ENCODE results near the gene UBE2L6. TPM values are rescaled to one million over a fixed set of nuclear protein-coding genes. Genes with fewer than 3 reads are reported as not detected.

The UBE2L6 gene
- total RNA-seq, 2 donors from 2014 or later = 8.1 to 11.3 TPM

DNA sequence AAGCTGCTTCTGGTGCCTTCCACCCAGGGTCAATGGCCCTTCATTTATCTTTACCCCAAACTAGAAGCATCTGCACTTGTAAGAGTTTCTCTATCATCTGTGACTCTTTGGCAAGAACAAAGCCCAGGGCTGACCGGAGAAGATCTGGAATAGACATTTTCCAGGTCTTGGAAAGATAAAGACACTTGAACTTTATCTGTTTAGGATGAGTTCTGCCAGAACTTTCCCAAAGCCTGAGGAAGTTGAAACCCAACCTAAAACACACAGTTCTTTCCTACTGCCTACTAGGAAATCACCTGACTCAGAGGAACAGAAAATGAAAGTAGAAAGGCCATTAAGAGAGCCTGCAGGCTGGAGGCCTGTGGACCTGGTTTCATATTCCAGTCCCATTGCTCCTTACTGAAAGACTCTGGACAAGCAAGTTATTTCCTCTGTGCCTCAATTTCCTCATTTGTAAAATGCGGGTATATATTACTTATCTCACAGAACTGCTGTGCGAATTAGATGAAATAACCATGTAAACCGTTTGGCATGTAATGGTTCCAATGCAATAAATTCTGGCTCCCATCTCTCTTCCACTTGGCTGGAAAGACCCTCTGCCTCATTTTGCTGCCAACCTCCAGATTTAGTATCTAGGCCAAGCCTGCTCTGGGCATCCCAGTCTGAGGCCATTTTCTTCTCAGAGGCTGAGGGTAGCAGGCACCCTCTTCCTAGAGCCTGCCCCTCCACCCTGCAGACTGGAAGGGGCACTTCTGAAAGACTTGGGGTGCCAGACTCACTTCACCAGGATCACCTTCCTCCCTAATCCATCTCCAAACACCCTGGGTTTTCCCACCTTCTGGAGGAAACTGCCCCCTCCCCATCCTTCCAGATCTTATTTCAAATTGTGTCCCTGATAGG is 1.2 kb downstream of the UBE2L6 start:
- Histone ChIP-seq H3K36me3 (ENCODE audit: control insufficient read depth, insufficient read depth, low read length) (no peaks in the 10 kb centered on the region), H3K27me3 (ENCODE audit: control insufficient read depth, insufficient read depth, low read length, poor library complexity, severe bottlenecking) (peaks cover 6% of the 10 kb centered on the region), H3K27ac (ENCODE audit: low read depth, low read length) (no peak overlapping the region), H3K4me3 (ENCODE audit: low read length) (no peak overlapping the region), H3K4me1 (ENCODE audit: control insufficient read depth, insufficient read depth, low read length) (no peaks in the 10 kb centered on the region), H3K9me3 (ENCODE audit: control insufficient read depth, low read length) (no peaks in the 10 kb centered on the region), H3K9ac (ENCODE audit: extremely low read depth, low read length, poor library complexity, severe bottlenecking) (no peak overlapping the region)
- Mint-ChIP-seq H3K4me1 (peaks cover 6% of the 10 kb centered on the region), H3K36me3 (ENCODE audit: low read depth) (no peaks in the 10 kb centered on the region), H3K4me3 (peak overlapping the region; percentile 74), H3K9me3 (no peaks in the 10 kb centered on the region), H3K27ac (no peak overlapping the region), H3K27me3 (ENCODE audit: insufficient read depth) (peaks cover 17% of the 10 kb centered on the region)
- DNase-seq = no peak
- TF ChIP-seq, protein P1, sequence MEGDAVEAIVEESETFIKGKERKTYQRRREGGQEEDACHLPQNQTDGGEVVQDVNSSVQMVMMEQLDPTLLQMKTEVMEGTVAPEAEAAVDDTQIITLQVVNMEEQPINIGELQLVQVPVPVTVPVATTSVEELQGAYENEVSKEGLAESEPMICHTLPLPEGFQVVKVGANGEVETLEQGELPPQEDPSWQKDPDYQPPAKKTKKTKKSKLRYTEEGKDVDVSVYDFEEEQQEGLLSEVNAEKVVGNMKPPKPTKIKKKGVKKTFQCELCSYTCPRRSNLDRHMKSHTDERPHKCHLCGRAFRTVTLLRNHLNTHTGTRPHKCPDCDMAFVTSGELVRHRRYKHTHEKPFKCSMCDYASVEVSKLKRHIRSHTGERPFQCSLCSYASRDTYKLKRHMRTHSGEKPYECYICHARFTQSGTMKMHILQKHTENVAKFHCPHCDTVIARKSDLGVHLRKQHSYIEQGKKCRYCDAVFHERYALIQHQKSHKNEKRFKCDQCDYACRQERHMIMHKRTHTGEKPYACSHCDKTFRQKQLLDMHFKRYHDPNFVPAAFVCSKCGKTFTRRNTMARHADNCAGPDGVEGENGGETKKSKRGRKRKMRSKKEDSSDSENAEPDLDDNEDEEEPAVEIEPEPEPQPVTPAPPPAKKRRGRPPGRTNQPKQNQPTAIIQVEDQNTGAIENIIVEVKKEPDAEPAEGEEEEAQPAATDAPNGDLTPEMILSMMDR (conservative IDR thresholded peaks at IDR 0.05) = no peak
- 95 to 100% methylated on average over 4 of the region's 4 CpGs for WGBS, 2 experiments (ENCODE audit: insufficient coverage in 1 of 2, insufficient read length in 1 of 2)

DNA sequence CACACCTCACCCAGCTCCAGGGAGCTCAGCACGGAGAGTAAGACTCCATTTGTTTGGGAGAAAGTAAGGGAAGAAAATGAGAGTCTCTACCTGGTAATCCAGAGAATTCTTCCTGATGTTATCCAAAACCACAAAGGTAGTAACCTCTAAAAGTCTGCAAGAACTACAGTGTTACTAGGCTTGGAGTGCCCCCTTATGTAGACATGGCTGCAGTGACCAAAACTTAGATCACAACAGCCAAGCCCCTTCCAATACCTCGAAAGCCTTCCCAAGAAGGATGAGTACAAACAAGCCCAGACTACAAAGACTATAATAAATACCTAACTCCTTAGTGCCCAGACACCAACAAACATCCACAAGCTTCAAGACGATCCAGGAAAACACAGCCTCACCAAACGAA is 4.9 kb downstream of the UBE2L6 start:
- peak; percentile 63 for DNase-seq
- Mint-ChIP-seq H3K36me3 (ENCODE audit: low read depth) (no peaks in the 10 kb centered on the region), H3K27me3 (ENCODE audit: insufficient read depth) (peaks cover 12% of the 10 kb centered on the region), H3K4me3 (no peak overlapping the region), H3K9me3 (no peaks in the 10 kb centered on the region), H3K4me1 (peaks cover 2% of the 10 kb centered on the region), H3K27ac (no peak overlapping the region)
- Histone ChIP-seq H3K27me3 (ENCODE audit: control insufficient read depth, insufficient read depth, low read length, poor library complexity, severe bottlenecking) (peaks cover 6% of the 10 kb centered on the region), H3K27ac (ENCODE audit: low read depth, low read length) (no peak overlapping the region), H3K9me3 (ENCODE audit: control insufficient read depth, low read length) (no peaks in the 10 kb centered on the region), H3K36me3 (ENCODE audit: control insufficient read depth, insufficient read depth, low read length) (no peaks in the 10 kb centered on the region), H3K4me1 (ENCODE audit: control insufficient read depth, insufficient read depth, low read length) (no peaks in the 10 kb centered on the region), H3K9ac (ENCODE audit: extremely low read depth, low read length, poor library complexity, severe bottlenecking) (no peak overlapping the region), H3K4me3 (ENCODE audit: low read length) (no peak overlapping the region)
- TF ChIP-seq, protein P1 (conservative IDR thresholded peaks at IDR 0.05) = peak; percentile 80
- 40 to 54% methylated on average over 1 to 4 of the region's 4 CpGs for WGBS, 2 experiments (ENCODE audit: insufficient coverage in 1 of 2, insufficient read length in 1 of 2)

DNA sequence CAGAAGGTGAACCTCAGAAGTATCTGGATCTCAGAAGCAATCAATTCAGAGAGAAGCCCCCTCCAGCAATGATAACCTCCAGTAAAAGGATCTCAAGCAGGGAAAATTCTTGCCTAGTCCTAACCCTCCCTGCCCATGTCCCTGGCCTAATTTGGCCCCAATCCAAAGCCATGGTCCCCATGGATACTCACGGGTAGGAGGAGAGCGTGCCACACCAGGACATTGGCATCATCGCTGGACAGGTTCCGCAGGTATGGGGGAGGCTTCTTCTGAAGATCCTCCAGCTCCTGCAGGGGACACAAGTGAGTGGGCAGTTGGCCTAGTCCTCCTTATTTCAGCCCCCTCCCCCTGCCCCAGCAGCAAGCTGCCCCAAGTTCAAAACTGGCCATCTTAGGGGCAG is 7.3 kb downstream of the UBE2L6 start:
- Histone ChIP-seq H3K9ac (ENCODE audit: extremely low read depth, low read length, poor library complexity, severe bottlenecking) (no peak overlapping the region), H3K4me1 (ENCODE audit: control insufficient read depth, insufficient read depth, low read length) (no peaks in the 10 kb centered on the region), H3K4me3 (ENCODE audit: low read length) (no peak overlapping the region), H3K36me3 (ENCODE audit: control insufficient read depth, insufficient read depth, low read length) (no peaks in the 10 kb centered on the region), H3K27ac (ENCODE audit: low read depth, low read length) (no peak overlapping the region), H3K27me3 (ENCODE audit: control insufficient read depth, insufficient read depth, low read length, poor library complexity, severe bottlenecking) (no peaks in the 10 kb centered on the region), H3K9me3 (ENCODE audit: control insufficient read depth, low read length) (no peaks in the 10 kb centered on the region)
- TF ChIP-seq, protein P1 (conservative IDR thresholded peaks at IDR 0.05) = no peak
- no peak for DNase-seq
- Mint-ChIP-seq H3K9me3 (no peaks in the 10 kb centered on the region), H3K27me3 (ENCODE audit: insufficient read depth) (no peaks in the 10 kb centered on the region), H3K4me1 (peaks cover 2% of the 10 kb centered on the region), H3K27ac (no peak overlapping the region), H3K4me3 (no peak overlapping the region), H3K36me3 (ENCODE audit: low read depth) (no peaks in the 10 kb centered on the region)
- WGBS, 2 experiments (ENCODE audit: insufficient coverage in 1 of 2, insufficient read length in 1 of 2) = 95 to 100% methylated on average over 2 to 4 of the region's 4 CpGs

Data from endodermal cell (in vitro differentiated cells).